Kidney epithelial cell (primary cell): ENCODE results near the gene QKI. TPM values are rescaled to one million over a fixed set of nuclear protein-coding genes. Genes with fewer than 3 reads are reported as not detected.
"Not testable (repeated sequence)": the region's sequence is repeated elsewhere in the genome, so short reads cannot be mapped to it uniquely, and the experiment has no call there.

Experiments
- DNase-seq: peaks from one replicate; pipeline ENCODE4 v3.0.0-alpha.2; 2010; ENCODE audit warnings: low read depth
- H3K27me3 ChIP-seq: 2 replicates; pipeline ENCODE4 v1.6.0; 2011; ENCODE audit warnings: low read length; ENCODE audit not compliant: control insufficient read depth, insufficient read depth
- H3K36me3 ChIP-seq: 2 replicates; pipeline ENCODE4 v1.5.1; 2011; ENCODE audit warnings: low read length; ENCODE audit not compliant: control insufficient read depth, insufficient read depth
- H3K4me3 ChIP-seq: 2 replicates; pipeline ENCODE4 v1.5.1; 2011; ENCODE audit warnings: low read depth, mild to moderate bottlenecking, control low read depth, low read length
- total RNA-seq: library from RNA; depleted of rRNA; stranded (reverse); fragments of >200 nt; gene quantifications from 2 replicates; pipeline ENCODE4 v1.2.3, GENCODE V29; 2015
- TF ChIP-seq, protein P1 (sequence below): IDR thresholded peaks from 2 replicates; pipeline ENCODE4 v1.5.1; 2011; ENCODE audit warnings: mild to moderate bottlenecking, moderate library complexity, low read length, control low read depth, inconsistent platforms; ENCODE audit not compliant: insufficient read depth, poor library complexity, severe bottlenecking

QKI gene
- total RNA-seq, 1 donor from 2014 or later = 173 TPM

DNA sequence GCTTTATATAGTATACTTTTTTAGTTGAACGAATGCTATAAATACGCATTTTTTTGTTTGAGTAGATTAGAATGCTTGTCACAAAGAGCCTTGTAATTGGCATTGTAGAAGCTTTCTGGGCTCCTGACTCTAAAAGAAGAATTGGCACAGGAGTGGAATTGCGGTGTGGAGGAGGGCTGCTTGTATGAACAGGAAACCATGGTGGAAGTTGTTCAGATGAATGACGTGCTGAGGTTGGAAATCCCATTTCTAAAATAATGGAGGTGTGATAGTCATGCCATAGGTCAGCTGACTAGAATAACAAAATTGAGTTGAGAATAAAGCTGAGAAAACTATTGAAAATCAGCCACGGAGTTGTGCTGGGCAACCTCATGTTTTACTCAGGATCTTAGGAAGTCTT lies 174.9 kb downstream of the QKI start:
- Histone ChIP-seq H3K4me3 (no peak overlapping the region), H3K36me3 (no peaks in the 10 kb centered on the region), H3K27me3 (no peaks in the 10 kb centered on the region)
- no peak for DNase-seq
- TF ChIP-seq, protein P1, sequence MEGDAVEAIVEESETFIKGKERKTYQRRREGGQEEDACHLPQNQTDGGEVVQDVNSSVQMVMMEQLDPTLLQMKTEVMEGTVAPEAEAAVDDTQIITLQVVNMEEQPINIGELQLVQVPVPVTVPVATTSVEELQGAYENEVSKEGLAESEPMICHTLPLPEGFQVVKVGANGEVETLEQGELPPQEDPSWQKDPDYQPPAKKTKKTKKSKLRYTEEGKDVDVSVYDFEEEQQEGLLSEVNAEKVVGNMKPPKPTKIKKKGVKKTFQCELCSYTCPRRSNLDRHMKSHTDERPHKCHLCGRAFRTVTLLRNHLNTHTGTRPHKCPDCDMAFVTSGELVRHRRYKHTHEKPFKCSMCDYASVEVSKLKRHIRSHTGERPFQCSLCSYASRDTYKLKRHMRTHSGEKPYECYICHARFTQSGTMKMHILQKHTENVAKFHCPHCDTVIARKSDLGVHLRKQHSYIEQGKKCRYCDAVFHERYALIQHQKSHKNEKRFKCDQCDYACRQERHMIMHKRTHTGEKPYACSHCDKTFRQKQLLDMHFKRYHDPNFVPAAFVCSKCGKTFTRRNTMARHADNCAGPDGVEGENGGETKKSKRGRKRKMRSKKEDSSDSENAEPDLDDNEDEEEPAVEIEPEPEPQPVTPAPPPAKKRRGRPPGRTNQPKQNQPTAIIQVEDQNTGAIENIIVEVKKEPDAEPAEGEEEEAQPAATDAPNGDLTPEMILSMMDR = no peak

- not testable (repeated sequence) for H3K27me3 ChIP-seq, H3K4me3 ChIP-seq, DNase-seq, H3K36me3 ChIP-seq
Observed at GRCh38 chr6:163590132-163590531, 175.6 kb downstream of the QKI start.

- TF ChIP-seq, protein P1 = no peak
- Histone ChIP-seq H3K27me3 (no peaks in the 10 kb centered on the region), H3K36me3 (no peaks in the 10 kb centered on the region), H3K4me3 (no peak overlapping the region)
- DNase-seq = no peak
Observed at GRCh38 chr6:163592872-163593271, 178.4 kb downstream of the QKI start.

GRCh38 chr6:163596174-163596573 lies 181.7 kb downstream of the QKI start:
- no peak for DNase-seq

GRCh38 chr6:163599136-163599535 lies 184.6 kb downstream of the QKI start:
- TF ChIP-seq, protein P1 = no peak
- no peaks in the 10 kb centered on the region for H3K36me3 ChIP-seq
- H3K4me3 ChIP-seq = no peak overlapping the region
- no peaks in the 10 kb centered on the region for H3K27me3 ChIP-seq
- no peak for DNase-seq

More at GRCh38 chr6:163596174-163596573, 181.7 kb downstream of the QKI start:
- Histone ChIP-seq H3K36me3 (no peaks in the 10 kb centered on the region), H3K4me3 (no peak overlapping the region), H3K27me3 (no peaks in the 10 kb centered on the region)
- TF ChIP-seq, protein P1 = no peak

DNA sequence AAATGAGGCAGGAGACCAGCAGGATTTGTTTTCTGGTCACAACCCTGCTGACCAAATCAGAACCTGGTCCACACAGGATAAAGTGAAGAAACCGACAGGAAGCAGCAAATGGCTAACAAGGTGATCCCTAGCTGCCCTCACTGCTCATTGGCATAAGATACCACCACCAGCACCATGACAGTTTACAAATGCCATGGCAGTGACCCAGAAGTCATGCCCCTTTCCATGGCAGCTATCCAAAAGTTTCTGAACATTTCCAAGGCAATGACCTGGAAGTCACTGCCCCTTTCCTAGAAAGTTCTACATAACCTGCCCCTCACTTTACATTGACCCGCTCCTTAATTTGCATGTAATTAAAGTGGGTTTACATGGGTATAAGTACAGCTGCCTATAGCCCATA lies 185.2 kb downstream of the QKI start:
- TF ChIP-seq, protein P1 = no peak
- no peaks in the 10 kb centered on the region for H3K27me3 ChIP-seq
- H3K36me3 ChIP-seq = no peaks in the 10 kb centered on the region
- no peak overlapping the region for H3K4me3 ChIP-seq
- DNase-seq = no peak
